ENCODE measurements around the gene IL19.

DNA sequence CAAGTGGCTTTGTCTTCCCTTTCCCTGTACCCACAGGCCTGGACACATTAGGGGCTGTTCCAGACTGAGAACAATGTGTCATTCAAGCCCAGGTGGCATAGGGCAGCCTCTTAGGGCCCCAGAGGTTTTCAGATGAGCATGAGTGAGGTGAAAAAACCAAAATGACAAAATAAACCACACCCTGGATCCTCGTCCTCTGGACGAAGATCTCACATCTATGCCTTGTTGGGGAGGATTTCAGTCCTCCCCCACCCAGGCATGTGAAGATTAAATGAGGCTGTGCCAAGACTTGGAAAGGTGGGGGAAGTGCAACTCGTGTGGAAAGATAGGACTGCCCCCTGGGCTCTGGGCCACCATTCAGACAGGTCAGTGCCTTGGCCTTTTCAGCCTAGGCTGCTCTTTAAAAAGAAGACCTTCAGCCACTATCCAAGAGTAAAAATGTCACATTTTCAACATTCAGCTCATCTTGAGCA is 32.8 kb upstream of the IL19 start:
- TF ChIP-seq, protein P1, sequence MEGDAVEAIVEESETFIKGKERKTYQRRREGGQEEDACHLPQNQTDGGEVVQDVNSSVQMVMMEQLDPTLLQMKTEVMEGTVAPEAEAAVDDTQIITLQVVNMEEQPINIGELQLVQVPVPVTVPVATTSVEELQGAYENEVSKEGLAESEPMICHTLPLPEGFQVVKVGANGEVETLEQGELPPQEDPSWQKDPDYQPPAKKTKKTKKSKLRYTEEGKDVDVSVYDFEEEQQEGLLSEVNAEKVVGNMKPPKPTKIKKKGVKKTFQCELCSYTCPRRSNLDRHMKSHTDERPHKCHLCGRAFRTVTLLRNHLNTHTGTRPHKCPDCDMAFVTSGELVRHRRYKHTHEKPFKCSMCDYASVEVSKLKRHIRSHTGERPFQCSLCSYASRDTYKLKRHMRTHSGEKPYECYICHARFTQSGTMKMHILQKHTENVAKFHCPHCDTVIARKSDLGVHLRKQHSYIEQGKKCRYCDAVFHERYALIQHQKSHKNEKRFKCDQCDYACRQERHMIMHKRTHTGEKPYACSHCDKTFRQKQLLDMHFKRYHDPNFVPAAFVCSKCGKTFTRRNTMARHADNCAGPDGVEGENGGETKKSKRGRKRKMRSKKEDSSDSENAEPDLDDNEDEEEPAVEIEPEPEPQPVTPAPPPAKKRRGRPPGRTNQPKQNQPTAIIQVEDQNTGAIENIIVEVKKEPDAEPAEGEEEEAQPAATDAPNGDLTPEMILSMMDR (IDR thresholded peaks at IDR 0.05; ENCODE audit: poor library complexity), result no peak
- TF ChIP-seq EZH2 (IDR thresholded peaks at IDR 0.05; ENCODE audit: borderline replicate concordance) (no peak), EZH2phosphoT487 (IDR thresholded peaks at IDR 0.05; ENCODE audit: low read depth, severe bottlenecking, unreplicated experiment) (no peak)

All from hepatocyte (in vitro differentiated cells).